ENCODE results near the gene ARHGAP35. TPM values are rescaled to one million over a fixed set of nuclear protein-coding genes. Genes with fewer than 3 reads are reported as not detected.
A peak's percentile ranks its signal among the peaks of the same experiment; 100 is the strongest.
"Not testable (repeated sequence)": the region's sequence is repeated elsewhere in the genome, so short reads cannot be mapped to it uniquely, and the experiment has no call there.

The ARHGAP35 gene
- total RNA-seq, 2 donors from 2014 or later: 27.6 to 42.9 TPM

GRCh38 chr19:46868025-46868802 lies 7.4 kb downstream of the ARHGAP35 start:
- Mint-ChIP-seq H3K27ac (peak overlapping the region in 1 of 2 donors; percentile 53), H3K9me3 (no peaks in the 10 kb centered on the region), H3K27me3 (no peaks in the 10 kb centered on the region), H3K4me3 (no peak overlapping the region), H3K4me1 (ENCODE audit: low read depth in 2 of 2) (peaks cover 24 to 38% of the 10 kb centered on the region in 2 donors), H3K36me3 (no peaks in the 10 kb centered on the region)
- DNase-seq (ENCODE audit: low spot score) (no peak), ATAC-seq (no peak)

GRCh38 chr19:46871173-46871572 lies 10.4 kb downstream of the ARHGAP35 start:
- not testable (repeated sequence) for H3K4me3 Mint-ChIP-seq; H3K9me3 Mint-ChIP-seq; DNase-seq (ENCODE audit: low spot score); H3K36me3 Mint-ChIP-seq; H3K27me3 Mint-ChIP-seq; ATAC-seq; H3K27ac Mint-ChIP-seq
- peaks cover 17 to 26% of the 10 kb centered on the region in 2 donors for H3K4me1 Mint-ChIP-seq (ENCODE audit: low read depth in 2 of 2)

GRCh38 chr19:46872967-46873366 lies 12.2 kb downstream of the ARHGAP35 start:
- DNase-seq (ENCODE audit: low spot score) (no peak), ATAC-seq (no peak)
- no peak overlapping the region for H3K27ac Mint-ChIP-seq
- no peaks in the 10 kb centered on the region for H3K9me3 Mint-ChIP-seq
- H3K4me1 Mint-ChIP-seq (ENCODE audit: low read depth in 2 of 2): peaks cover 6 to 15% of the 10 kb centered on the region in 2 donors
- H3K4me3 Mint-ChIP-seq: no peak overlapping the region
- no peaks in the 10 kb centered on the region for H3K27me3 Mint-ChIP-seq
- H3K36me3 Mint-ChIP-seq: no peaks in the 10 kb centered on the region

- no peaks in the 10 kb centered on the region for H3K27me3 Mint-ChIP-seq
- ATAC-seq: no peak
These were observed 14.4 kb downstream of the ARHGAP35 start for GRCh38 chr19:46875234-46875633.

GRCh38 chr19:46875657-46876056 lies 14.9 kb downstream of the ARHGAP35 start:
- no peak for DNase-seq (ENCODE audit: low spot score)
- Mint-ChIP-seq H3K27me3 (no peaks in the 10 kb centered on the region), H3K4me3 (no peak overlapping the region), H3K9me3 (no peaks in the 10 kb centered on the region), H3K27ac (no peak overlapping the region), H3K36me3 (no peaks in the 10 kb centered on the region), H3K4me1 (ENCODE audit: low read depth in 2 of 2) (peaks cover 0 to 6% of the 10 kb centered on the region in 2 donors)
- ATAC-seq: no peak

More at GRCh38 chr19:46875234-46875633, 14.4 kb downstream of the ARHGAP35 start:
- Mint-ChIP-seq H3K36me3 (no peaks in the 10 kb centered on the region), H3K4me1 (ENCODE audit: low read depth in 2 of 2) (peaks cover 0 to 6% of the 10 kb centered on the region in 2 donors), H3K27ac (no peak overlapping the region), H3K4me3 (no peak overlapping the region), H3K9me3 (no peaks in the 10 kb centered on the region)
- no peak for DNase-seq (ENCODE audit: low spot score)

GRCh38 chr19:46878613-46879375 lies 18.0 kb downstream of the ARHGAP35 start:
- no peaks in the 10 kb centered on the region for H3K36me3 Mint-ChIP-seq
- no peak for DNase-seq (ENCODE audit: low spot score)
- H3K4me3 Mint-ChIP-seq: no peak overlapping the region
- no peaks in the 10 kb centered on the region for H3K9me3 Mint-ChIP-seq
- H3K27ac Mint-ChIP-seq: no peak overlapping the region
- H3K4me1 Mint-ChIP-seq (ENCODE audit: low read depth in 2 of 2): peaks cover 0 to 3% of the 10 kb centered on the region in 2 donors
- no peak for ATAC-seq
- no peaks in the 10 kb centered on the region for H3K27me3 Mint-ChIP-seq

GRCh38 chr19:46880431-46880830 lies 19.6 kb downstream of the ARHGAP35 start:
- DNase-seq (ENCODE audit: low spot score) (no peak), ATAC-seq (no peak)
- H3K9me3 Mint-ChIP-seq: no peaks in the 10 kb centered on the region

GRCh38 chr19:46881092-46881491 lies 20.3 kb downstream of the ARHGAP35 start:
- Mint-ChIP-seq H3K27me3 (no peaks in the 10 kb centered on the region), H3K27ac (no peak overlapping the region), H3K4me1 (ENCODE audit: low read depth in 2 of 2) (peaks cover 0 to 8% of the 10 kb centered on the region in 2 donors), H3K36me3 (no peaks in the 10 kb centered on the region), H3K4me3 (no peak overlapping the region), H3K9me3 (no peaks in the 10 kb centered on the region)
- ATAC-seq (no peak), DNase-seq (ENCODE audit: low spot score) (no peak)

More at GRCh38 chr19:46880431-46880830, 19.6 kb downstream of the ARHGAP35 start:
- no peaks in the 10 kb centered on the region for H3K36me3 Mint-ChIP-seq
- no peak overlapping the region for H3K4me3 Mint-ChIP-seq
- H3K4me1 Mint-ChIP-seq (ENCODE audit: low read depth in 2 of 2): peaks cover 0 to 7% of the 10 kb centered on the region in 2 donors
- H3K27me3 Mint-ChIP-seq: no peaks in the 10 kb centered on the region
- no peak overlapping the region for H3K27ac Mint-ChIP-seq

GRCh38 chr19:46882034-46882433 lies 21.2 kb downstream of the ARHGAP35 start:
- Mint-ChIP-seq H3K4me3 (no peak overlapping the region), H3K36me3 (no peaks in the 10 kb centered on the region), H3K4me1 (ENCODE audit: low read depth in 2 of 2) (peaks cover 8 to 15% of the 10 kb centered on the region in 2 donors), H3K9me3 (no peaks in the 10 kb centered on the region), H3K27me3 (no peaks in the 10 kb centered on the region), H3K27ac (no peak overlapping the region)
- no peak for ATAC-seq
- no peak for DNase-seq (ENCODE audit: low spot score)

- H3K27me3 Mint-ChIP-seq; H3K27ac Mint-ChIP-seq; H3K4me3 Mint-ChIP-seq; ATAC-seq; H3K9me3 Mint-ChIP-seq; H3K36me3 Mint-ChIP-seq; DNase-seq (ENCODE audit: low spot score): not testable (repeated sequence)
- peaks cover 8 to 17% of the 10 kb centered on the region in 2 donors for H3K4me1 Mint-ChIP-seq (ENCODE audit: low read depth in 2 of 2)
These were observed 22.0 kb downstream of the ARHGAP35 start for GRCh38 chr19:46882751-46883150.

GRCh38 chr19:46885411-46885810 lies 24.6 kb downstream of the ARHGAP35 start:
- Mint-ChIP-seq H3K4me1 (ENCODE audit: low read depth in 2 of 2) (peaks cover 15 to 20% of the 10 kb centered on the region in 2 donors), H3K36me3 (no peaks in the 10 kb centered on the region), H3K27ac (no peak overlapping the region), H3K9me3 (no peaks in the 10 kb centered on the region), H3K4me3 (no peak overlapping the region), H3K27me3 (no peaks in the 10 kb centered on the region)
- ATAC-seq: no peak
- no peak for DNase-seq (ENCODE audit: low spot score)

GRCh38 chr19:46886546-46887239 lies 25.9 kb downstream of the ARHGAP35 start:
- Mint-ChIP-seq H3K27me3 (no peaks in the 10 kb centered on the region), H3K4me3 (no peak overlapping the region), H3K36me3 (no peaks in the 10 kb centered on the region), H3K27ac (no peak overlapping the region), H3K4me1 (ENCODE audit: low read depth in 2 of 2) (peaks cover 18 to 28% of the 10 kb centered on the region in 2 donors), H3K9me3 (no peaks in the 10 kb centered on the region)
- ATAC-seq (no peak), DNase-seq (ENCODE audit: low spot score) (no peak)

GRCh38 chr19:46887240-46887782 lies 26.5 kb downstream of the ARHGAP35 start:
- Mint-ChIP-seq H3K4me3 (no peak overlapping the region), H3K4me1 (ENCODE audit: low read depth in 2 of 2) (peaks cover 19 to 28% of the 10 kb centered on the region in 2 donors), H3K9me3 (no peaks in the 10 kb centered on the region), H3K27ac (no peak overlapping the region), H3K36me3 (no peaks in the 10 kb centered on the region), H3K27me3 (no peaks in the 10 kb centered on the region)
- no peak for DNase-seq (ENCODE audit: low spot score)
- ATAC-seq: no peak

Data from natural killer cell treated with Interleukin-12 subunit alpha and Interleukin-12 subunit beta and Interleukin-15 and Interleukin-18, amount 100 ng/mL, for 72 hours (primary cell).